ENCODE results near the gene PDE7B. TPM values are rescaled to one million over a fixed set of nuclear protein-coding genes. Genes with fewer than 3 reads are reported as not detected.

The PDE7B gene
- total RNA-seq, 4 donors from 2014 or later: 7.8 to 13.7 (median 8.6) TPM

DNA sequence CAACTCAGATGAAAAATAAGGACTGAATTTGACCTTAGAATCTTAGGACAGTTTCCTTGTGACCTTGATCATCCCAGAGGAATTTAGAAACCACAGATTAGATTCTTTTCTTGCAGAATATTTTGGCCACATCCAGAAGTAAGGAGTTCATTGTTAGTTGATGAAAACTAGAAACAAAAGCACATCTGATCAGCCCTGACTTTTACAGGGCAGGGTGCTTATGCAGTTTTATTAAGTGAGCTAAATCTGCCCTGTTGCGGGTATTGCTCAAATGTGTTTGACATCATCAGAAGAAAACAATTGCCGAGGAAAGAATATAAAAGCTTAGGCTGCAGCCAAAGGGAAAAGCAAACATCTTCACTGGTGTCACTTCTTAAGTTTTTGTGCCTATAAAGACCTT lies 297.8 kb downstream of the PDE7B start:
- Histone ChIP-seq H3K4me1 (no peaks in the 10 kb centered on the region), H3K27me3 (no peaks in the 10 kb centered on the region), H3K9me3 (no peaks in the 10 kb centered on the region), H3K4me3 (replicated peaks in 1 of 3) (no peak overlapping the region), H3K27ac (no peak overlapping the region), H3K36me3 (no peaks in the 10 kb centered on the region)
- TF ChIP-seq POLR2A (IDR thresholded peaks at IDR 0.05) (no peak), CTCF (IDR thresholded peaks at IDR 0.05) (no peak)
- no peak for DNase-seq
- intact Hi-C loops (cut with DNase I): no loop called here
- 79 to 91% methylated on average over 2 of the region's 2 CpGs for WGBS, 2 donors

DNA sequence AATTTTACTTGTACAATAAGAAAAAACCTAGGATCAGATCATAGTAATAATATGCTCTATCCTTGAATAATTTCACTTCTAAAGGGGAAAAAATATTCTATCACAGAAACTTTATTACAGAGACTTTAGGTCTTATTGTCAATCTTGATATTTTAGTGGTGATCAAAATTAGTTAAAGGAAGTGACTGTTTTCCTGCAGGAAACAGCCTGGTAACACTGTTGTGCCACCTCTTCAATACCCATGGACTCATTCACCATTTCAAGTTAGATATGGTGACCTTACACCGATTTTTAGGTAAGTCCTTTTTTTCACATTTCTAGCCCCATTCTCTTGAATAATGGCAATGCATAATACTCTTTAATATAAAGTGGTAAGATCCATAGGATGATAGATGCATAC lies 299.5 kb downstream of the PDE7B start:
- H3K4me3 ChIP-seq (replicated peaks in 1 of 3): no peak overlapping the region
- TF ChIP-seq POLR2A (IDR thresholded peaks at IDR 0.05): no peak
- TF ChIP-seq CTCF (IDR thresholded peaks at IDR 0.05): no peak
- H3K27me3 ChIP-seq: no peaks in the 10 kb centered on the region
- intact Hi-C loops (cut with DNase I): no loop called here
- WGBS, 2 donors: 76 to 80% methylated on average over 1 of the region's 1 CpG
- peaks cover 0 to 5% of the 10 kb centered on the region in 2 donors for H3K36me3 ChIP-seq
- no peak overlapping the region for H3K27ac ChIP-seq
- H3K9me3 ChIP-seq: no peaks in the 10 kb centered on the region
- DNase-seq: no peak
- no peaks in the 10 kb centered on the region for H3K4me1 ChIP-seq

- Histone ChIP-seq H3K36me3 (peaks cover 0 to 5% of the 10 kb centered on the region in 2 donors), H3K27me3 (no peaks in the 10 kb centered on the region), H3K4me1 (no peaks in the 10 kb centered on the region), H3K27ac (no peak overlapping the region), H3K4me3 (replicated peaks in 1 of 3) (no peak overlapping the region), H3K9me3 (no peaks in the 10 kb centered on the region)
- intact Hi-C loops (cut with DNase I): no loop called here
- WGBS, 2 donors: 92% methylated on average over 7 of the region's 7 CpGs
- DNase-seq: no peak
- TF ChIP-seq CTCF (IDR thresholded peaks at IDR 0.05) (no peak), POLR2A (IDR thresholded peaks at IDR 0.05) (no peak)
These were observed 302.3 kb downstream of the PDE7B start for GRCh38 chr6:136153707-136154375.

DNA sequence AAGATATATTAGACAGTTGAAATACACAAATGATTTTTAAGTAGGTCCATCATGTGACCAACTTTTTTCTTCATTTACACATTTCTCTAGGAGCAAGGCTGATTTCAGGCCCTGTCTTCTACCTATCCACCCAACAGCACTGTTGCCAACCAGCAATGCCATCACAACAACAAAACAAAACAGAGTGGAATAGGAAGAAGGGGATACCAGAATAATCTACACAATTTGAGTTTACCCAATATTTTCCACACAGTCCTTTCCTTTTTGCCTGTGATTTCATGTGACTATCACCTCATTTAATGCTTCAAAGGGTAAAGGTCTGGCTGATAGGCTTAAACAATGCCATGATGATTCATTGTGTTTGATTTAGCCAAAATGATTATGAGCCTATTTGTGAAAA lies 303.7 kb downstream of the PDE7B start:
- no peaks in the 10 kb centered on the region for H3K27me3 ChIP-seq
- H3K27ac ChIP-seq: no peak overlapping the region
- no peaks in the 10 kb centered on the region for H3K4me1 ChIP-seq
- intact Hi-C loops (cut with DNase I): no loop called here
- no peak overlapping the region for H3K4me3 ChIP-seq (replicated peaks in 1 of 3)
- DNase-seq: no peak
- no peaks in the 10 kb centered on the region for H3K9me3 ChIP-seq
- TF ChIP-seq CTCF (IDR thresholded peaks at IDR 0.05) (no peak), POLR2A (IDR thresholded peaks at IDR 0.05) (no peak)
- peaks cover 0 to 5% of the 10 kb centered on the region in 2 donors for H3K36me3 ChIP-seq

DNA sequence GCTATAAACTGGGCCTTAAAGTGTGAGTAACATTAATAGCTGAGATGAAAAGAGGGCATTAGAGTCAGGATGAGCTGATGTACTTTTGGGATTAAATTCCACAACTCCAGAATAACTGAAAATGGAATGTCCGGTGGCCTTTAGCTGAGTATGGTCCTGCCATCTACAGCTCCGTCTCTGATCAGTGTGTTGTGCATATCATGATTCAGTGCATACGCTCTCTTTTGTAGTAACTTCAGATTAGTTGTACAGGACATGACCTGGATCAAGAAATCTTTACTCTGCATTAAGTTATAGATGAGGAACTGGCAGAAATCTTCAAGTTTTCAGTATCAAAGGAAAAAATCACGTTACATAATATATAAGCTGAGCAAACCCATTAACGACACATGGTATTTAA lies 306.2 kb downstream of the PDE7B start:
- TF ChIP-seq POLR2A (IDR thresholded peaks at IDR 0.05): no peak
- TF ChIP-seq CTCF (IDR thresholded peaks at IDR 0.05): no peak
- no peaks in the 10 kb centered on the region for H3K4me1 ChIP-seq
- H3K36me3 ChIP-seq: peaks cover 0 to 5% of the 10 kb centered on the region in 2 donors
- no peaks in the 10 kb centered on the region for H3K27me3 ChIP-seq
- no peak overlapping the region for H3K27ac ChIP-seq
- 95 to 96% methylated on average over 5 of the region's 5 CpGs for WGBS, 2 donors
- intact Hi-C loops (cut with DNase I): no loop called here
- no peaks in the 10 kb centered on the region for H3K9me3 ChIP-seq
- no peak overlapping the region for H3K4me3 ChIP-seq (replicated peaks in 1 of 3)
- DNase-seq: no peak

Data from thyroid gland (tissue), 4 donors.